ENCODE data around the gene HSD17B1. TPM values are rescaled to one million over a fixed set of nuclear protein-coding genes. Genes with fewer than 3 reads are reported as not detected.

HSD17B1 gene
- total RNA-seq, 1 experiment from 2014 or later, result 0.60 TPM

- CTCF ChIA-PET, result no interaction called here
- POLR2A ChIA-PET (ENCODE audit: low non-redundant PET), result no interaction called here
- DNase-seq (ENCODE audit: low spot score), result peak; percentile 17
- BruUV-seq (replicated peaks), result TSS peak; percentile 60
- Histone ChIP-seq H3K27ac (ENCODE audit: low read depth, low read length, poor library complexity, severe bottlenecking) (peak overlapping the region; percentile 85), H3K27me3 (replicated peaks; ENCODE audit: insufficient read depth, low read depth, low read length, poor library complexity) (no peaks in the 10 kb centered on the region), H3K36me3 (ENCODE audit: insufficient read depth, low read length, poor library complexity, severe bottlenecking) (peaks cover 13% of the 10 kb centered on the region), H3K4me1 (ENCODE audit: insufficient read depth, low read length, poor library complexity, severe bottlenecking) (peaks cover 10% of the 10 kb centered on the region), H3K4me3 (ENCODE audit: low read depth, low read length, poor library complexity, severe bottlenecking) (peak overlapping the region; percentile 83), H3K9me3 (ENCODE audit: low read depth, low read length, poor library complexity, severe bottlenecking) (no peaks in the 10 kb centered on the region)
- TF ChIP-seq EZH2 (IDR thresholded peaks at IDR 0.05; ENCODE audit: borderline replicate concordance, low read depth, low read length, poor library complexity, severe bottlenecking), result no peak
- no peak for TF ChIP-seq CTCF (conservative IDR thresholded peaks at IDR 0.05; ENCODE audit: low read depth, low read length)
- intact Hi-C loops (cut with micrococcal nuclease; ENCODE audit: unreplicated experiment), result no loop called here
These were observed 9.8 kb downstream of the HSD17B1 start for GRCh38 chr17:42562388-42563142.

GRCh38 chr17:42563143-42563509 is 10.4 kb downstream of the HSD17B1 start:
- BruUV-seq (replicated peaks), result no TSS peak
- CTCF ChIA-PET, result no interaction called here
- no peak for TF ChIP-seq CTCF (conservative IDR thresholded peaks at IDR 0.05; ENCODE audit: low read depth, low read length)
- no peak for TF ChIP-seq EZH2 (IDR thresholded peaks at IDR 0.05; ENCODE audit: borderline replicate concordance, low read depth, low read length, poor library complexity, severe bottlenecking)

GRCh38 chr17:42563543-42563942 is 10.8 kb downstream of the HSD17B1 start:
- Histone ChIP-seq H3K36me3 (ENCODE audit: insufficient read depth, low read length, poor library complexity, severe bottlenecking) (peaks cover 15% of the 10 kb centered on the region), H3K4me1 (ENCODE audit: insufficient read depth, low read length, poor library complexity, severe bottlenecking) (peaks cover 10% of the 10 kb centered on the region), H3K9me3 (ENCODE audit: low read depth, low read length, poor library complexity, severe bottlenecking) (no peaks in the 10 kb centered on the region), H3K27ac (ENCODE audit: low read depth, low read length, poor library complexity, severe bottlenecking) (no peak overlapping the region), H3K27me3 (replicated peaks; ENCODE audit: insufficient read depth, low read depth, low read length, poor library complexity) (no peaks in the 10 kb centered on the region), H3K4me3 (ENCODE audit: low read depth, low read length, poor library complexity, severe bottlenecking) (peak overlapping the region; percentile 83)
- no peak for TF ChIP-seq CTCF (conservative IDR thresholded peaks at IDR 0.05; ENCODE audit: low read depth, low read length)
- ChIA-PET CTCF (no interaction called here), POLR2A (ENCODE audit: low non-redundant PET) (no interaction called here)
- intact Hi-C loops (cut with micrococcal nuclease; ENCODE audit: unreplicated experiment), result no loop called here
- no TSS peak for BruUV-seq (replicated peaks)
- peak; percentile 23 for DNase-seq (ENCODE audit: low spot score)

More at GRCh38 chr17:42563143-42563509, 10.4 kb downstream of the HSD17B1 start:
- peak overlapping the region; percentile 83 for H3K4me3 ChIP-seq (ENCODE audit: low read depth, low read length, poor library complexity, severe bottlenecking)
- peaks cover 10% of the 10 kb centered on the region for H3K4me1 ChIP-seq (ENCODE audit: insufficient read depth, low read length, poor library complexity, severe bottlenecking)
- H3K36me3 ChIP-seq (ENCODE audit: insufficient read depth, low read length, poor library complexity, severe bottlenecking), result peaks cover 13% of the 10 kb centered on the region
- POLR2A ChIA-PET (ENCODE audit: low non-redundant PET), result no interaction called here
- DNase-seq (ENCODE audit: low spot score), result no peak
- no peaks in the 10 kb centered on the region for H3K9me3 ChIP-seq (ENCODE audit: low read depth, low read length, poor library complexity, severe bottlenecking)
- peak overlapping the region; percentile 85 for H3K27ac ChIP-seq (ENCODE audit: low read depth, low read length, poor library complexity, severe bottlenecking)
- intact Hi-C loops (cut with micrococcal nuclease; ENCODE audit: unreplicated experiment), result no loop called here
- no peaks in the 10 kb centered on the region for H3K27me3 ChIP-seq (replicated peaks; ENCODE audit: insufficient read depth, low read depth, low read length, poor library complexity)
